ENCODE results near the gene CNTN5.

DNA sequence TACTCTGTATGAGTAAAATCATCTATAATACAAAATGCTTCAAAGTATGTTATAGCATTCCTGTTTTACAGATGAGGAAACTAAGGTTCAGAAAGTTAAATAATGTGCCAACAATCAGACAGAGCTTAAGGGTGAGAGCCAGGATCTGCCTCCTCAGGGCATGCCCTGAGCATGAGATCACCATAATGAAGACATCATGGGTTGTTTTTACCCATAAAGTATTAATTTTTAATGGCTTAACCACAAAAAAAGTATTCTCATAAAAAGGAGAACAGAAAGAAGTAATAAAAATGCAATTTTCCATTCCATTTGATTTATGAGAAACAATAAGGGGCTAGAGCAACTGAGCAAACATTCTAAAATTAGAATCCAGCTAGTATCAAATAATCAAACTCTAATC, 1132.0 kb downstream of the CNTN5 start:
- TF ChIP-seq CTCF (IDR thresholded peaks at IDR 0.05; ENCODE audit: poor library complexity): no peak
- no peak for TF ChIP-seq EZH2 (IDR thresholded peaks at IDR 0.05; ENCODE audit: borderline replicate concordance)
- no peak for TF ChIP-seq EZH2phosphoT487 (IDR thresholded peaks at IDR 0.05; ENCODE audit: low read depth, severe bottlenecking, unreplicated experiment)

Data from hepatocyte (in vitro differentiated cells).